ENCODE results near the gene GMPR. TPM values are rescaled to one million over a fixed set of nuclear protein-coding genes. Genes with fewer than 3 reads are reported as not detected.

Gene GMPR
- total RNA-seq = 1 to 10 TPM in 3 of 4 donors, not detected in 1; 3.6 to 8.1 (median 6.3) TPM

DNA sequence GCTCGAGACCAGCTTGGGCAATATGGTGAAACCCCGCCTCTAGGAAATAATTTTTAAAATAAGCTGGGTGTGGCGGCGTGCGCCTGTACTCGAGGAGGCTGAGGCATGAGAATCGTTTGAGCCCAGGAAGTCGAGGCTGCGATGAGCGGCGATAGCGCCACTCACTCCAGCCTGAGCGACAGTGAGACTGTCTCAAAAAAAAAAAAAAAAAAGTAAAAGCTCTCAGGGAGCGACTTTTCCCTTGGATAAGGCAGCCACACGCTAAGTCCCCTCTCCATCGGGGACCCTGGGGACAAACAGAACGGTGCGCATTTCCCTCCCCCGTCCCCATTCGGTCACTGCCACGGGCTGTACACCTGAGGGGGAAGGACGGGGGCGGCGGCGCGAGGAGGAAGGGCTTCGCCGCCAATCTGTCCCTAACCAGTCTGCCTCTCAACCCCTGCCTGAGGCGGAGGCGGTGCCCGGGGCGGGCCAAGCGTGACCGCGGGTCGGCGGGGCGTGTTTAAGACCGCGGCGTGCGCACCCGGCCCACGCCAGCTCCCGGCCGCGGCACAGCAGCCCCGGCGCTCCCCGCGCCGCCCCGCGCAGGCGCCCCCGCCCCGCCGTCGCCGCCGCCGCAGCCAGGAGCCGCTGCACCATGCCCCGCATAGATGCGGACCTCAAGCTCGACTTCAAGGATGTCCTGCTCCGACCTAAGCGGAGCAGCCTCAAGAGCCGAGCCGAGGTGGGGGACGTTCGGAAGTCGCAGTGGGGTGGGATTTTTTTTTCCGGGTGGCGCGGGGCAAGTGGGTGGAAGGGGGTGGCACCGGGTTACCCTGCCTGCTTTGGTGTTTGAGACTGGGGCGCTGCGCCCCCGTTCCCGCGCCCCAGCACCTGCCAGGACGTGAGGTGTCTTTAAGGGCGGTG, at the start of gene GMPR:
GMPR (plus strand) TSS at position 531 of the 906 bp plus-strand sequence; CDS start at position 638, 107 bp downstream.
- H3K4me1 ChIP-seq = peaks cover 0 to 14% (median 3%) of the 10 kb centered on the region in 4 donors
- no peaks in the 10 kb centered on the region for H3K9me3 ChIP-seq
- no peaks in the 10 kb centered on the region for H3K36me3 ChIP-seq
- H3K27me3 ChIP-seq = no peaks in the 10 kb centered on the region
- peak within 1 kb of the TSS in 3 of 4 donors; percentile 33 to 69 (median 40) for H3K27ac ChIP-seq
- DNase-seq = peak; percentile 55 to 84 (median 83)
- TF ChIP-seq POLR2A (IDR thresholded peaks at IDR 0.05) = no peak
- TF ChIP-seq, protein P1, sequence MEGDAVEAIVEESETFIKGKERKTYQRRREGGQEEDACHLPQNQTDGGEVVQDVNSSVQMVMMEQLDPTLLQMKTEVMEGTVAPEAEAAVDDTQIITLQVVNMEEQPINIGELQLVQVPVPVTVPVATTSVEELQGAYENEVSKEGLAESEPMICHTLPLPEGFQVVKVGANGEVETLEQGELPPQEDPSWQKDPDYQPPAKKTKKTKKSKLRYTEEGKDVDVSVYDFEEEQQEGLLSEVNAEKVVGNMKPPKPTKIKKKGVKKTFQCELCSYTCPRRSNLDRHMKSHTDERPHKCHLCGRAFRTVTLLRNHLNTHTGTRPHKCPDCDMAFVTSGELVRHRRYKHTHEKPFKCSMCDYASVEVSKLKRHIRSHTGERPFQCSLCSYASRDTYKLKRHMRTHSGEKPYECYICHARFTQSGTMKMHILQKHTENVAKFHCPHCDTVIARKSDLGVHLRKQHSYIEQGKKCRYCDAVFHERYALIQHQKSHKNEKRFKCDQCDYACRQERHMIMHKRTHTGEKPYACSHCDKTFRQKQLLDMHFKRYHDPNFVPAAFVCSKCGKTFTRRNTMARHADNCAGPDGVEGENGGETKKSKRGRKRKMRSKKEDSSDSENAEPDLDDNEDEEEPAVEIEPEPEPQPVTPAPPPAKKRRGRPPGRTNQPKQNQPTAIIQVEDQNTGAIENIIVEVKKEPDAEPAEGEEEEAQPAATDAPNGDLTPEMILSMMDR (IDR thresholded peaks at IDR 0.05) = no peak
- H3K4me3 ChIP-seq = peak within 1 kb of the TSS; percentile 49 to 83 (median 62)

DNA sequence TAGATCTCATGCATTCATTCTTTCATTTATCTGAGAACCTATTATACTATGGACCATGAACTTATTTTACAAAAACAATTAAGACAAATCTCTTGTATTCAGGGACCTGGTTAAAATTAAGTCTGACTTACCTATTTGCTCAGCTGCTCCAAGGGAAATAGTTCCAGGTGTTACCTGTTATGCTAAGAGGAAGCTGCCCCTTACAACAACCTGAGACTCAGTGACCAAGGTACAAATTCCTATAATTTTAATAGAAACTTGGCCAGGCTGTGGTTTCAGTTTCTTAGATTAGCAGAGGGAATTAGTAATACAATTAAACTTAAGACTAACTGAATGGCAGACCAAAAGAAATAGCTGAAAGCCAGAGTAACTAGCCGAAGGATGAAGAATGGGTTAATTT, 48.2 kb upstream of the GMPR start:
- no peaks in the 10 kb centered on the region for H3K27me3 ChIP-seq
- DNase-seq = no peak
- H3K4me3 ChIP-seq = no peak overlapping the region
- no peaks in the 10 kb centered on the region for H3K9me3 ChIP-seq
- TF ChIP-seq, protein P1 (IDR thresholded peaks at IDR 0.05) = no peak
- TF ChIP-seq POLR2A (IDR thresholded peaks at IDR 0.05) = no peak
- H3K36me3 ChIP-seq = no peaks in the 10 kb centered on the region
- H3K4me1 ChIP-seq = peaks cover 0 to 2% (median 0%) of the 10 kb centered on the region in 4 donors
- H3K27ac ChIP-seq = no peak overlapping the region

DNA sequence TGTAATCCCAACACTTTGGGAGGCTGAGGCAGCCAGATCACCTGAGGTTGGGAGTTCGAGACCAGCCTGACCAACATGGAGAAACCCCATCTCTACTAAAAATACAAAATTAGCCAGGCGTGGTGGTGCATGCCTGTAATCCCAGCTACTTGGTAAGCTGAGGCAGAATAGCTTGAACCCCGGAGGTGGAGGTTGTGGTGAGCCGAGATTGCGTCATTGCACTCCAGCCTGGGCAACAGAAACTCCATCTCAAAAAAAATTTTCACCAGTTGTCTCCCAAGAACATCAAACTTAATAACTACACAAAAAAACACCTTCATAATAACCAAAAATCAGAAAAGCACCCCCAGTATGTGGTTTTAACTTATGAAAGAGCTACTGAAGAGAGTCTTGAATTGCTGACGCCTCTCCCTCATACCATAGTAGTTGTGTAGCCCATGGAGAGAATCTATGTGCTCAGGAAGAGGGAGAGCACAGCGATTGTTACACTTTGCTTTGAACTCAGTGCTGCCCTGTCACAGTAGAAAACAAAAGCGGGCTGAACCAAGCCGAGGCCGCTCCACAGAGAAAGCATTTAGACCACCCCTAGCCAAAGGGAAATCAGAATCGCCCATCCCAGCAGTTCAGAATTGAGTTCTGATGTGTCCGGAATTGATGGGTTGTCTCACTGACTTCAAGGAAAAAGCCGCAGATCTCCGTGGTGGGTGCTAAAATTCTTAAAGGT, 42.0 kb upstream of the GMPR start:
- no peak overlapping the region for H3K4me3 ChIP-seq
- H3K4me1 ChIP-seq = peaks cover 0 to 12% (median 0%) of the 10 kb centered on the region in 4 donors
- TF ChIP-seq, protein P1 (IDR thresholded peaks at IDR 0.05) = no peak
- no peak for TF ChIP-seq POLR2A (IDR thresholded peaks at IDR 0.05)
- no peak for DNase-seq
- no peak overlapping the region for H3K27ac ChIP-seq
- no peaks in the 10 kb centered on the region for H3K9me3 ChIP-seq
- no peaks in the 10 kb centered on the region for H3K36me3 ChIP-seq
- H3K27me3 ChIP-seq = no peaks in the 10 kb centered on the region

DNA sequence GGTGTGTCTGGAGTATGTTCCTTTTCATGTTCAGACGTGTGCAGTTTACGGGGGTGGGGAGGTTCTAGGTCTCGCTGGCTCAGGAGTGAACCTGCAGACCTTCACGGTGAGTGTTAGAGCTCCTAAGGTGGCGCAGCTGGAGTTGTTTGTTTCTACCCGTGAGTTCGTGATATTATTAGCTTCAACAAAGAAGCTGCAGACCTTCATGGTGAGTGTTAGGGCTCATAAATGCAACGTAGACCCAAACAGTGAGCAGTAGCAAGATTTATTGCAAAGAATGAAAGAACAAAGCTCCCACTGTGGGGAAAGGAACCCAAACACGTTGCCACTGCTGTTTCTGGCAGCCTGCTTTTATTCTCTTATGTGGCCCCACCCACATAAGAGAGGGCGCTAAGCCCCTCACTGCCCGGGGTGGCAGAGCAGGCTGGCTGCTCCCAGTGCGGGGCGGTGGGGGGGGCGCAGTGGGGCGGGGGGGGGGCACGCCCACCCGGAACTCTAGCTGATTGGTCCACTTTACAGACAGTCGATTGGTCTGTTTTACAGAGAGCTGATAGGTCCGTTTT, 41.3 kb upstream of the GMPR start:
- Histone ChIP-seq H3K36me3 (no peaks in the 10 kb centered on the region), H3K4me3 (no peak overlapping the region), H3K27ac (no peak overlapping the region), H3K4me1 (peaks cover 0 to 12% (median 0%) of the 10 kb centered on the region in 4 donors), H3K27me3 (no peaks in the 10 kb centered on the region), H3K9me3 (no peaks in the 10 kb centered on the region)
- no peak for DNase-seq
- TF ChIP-seq, protein P1 (IDR thresholded peaks at IDR 0.05) = no peak
- TF ChIP-seq POLR2A (IDR thresholded peaks at IDR 0.05) = no peak

DNA sequence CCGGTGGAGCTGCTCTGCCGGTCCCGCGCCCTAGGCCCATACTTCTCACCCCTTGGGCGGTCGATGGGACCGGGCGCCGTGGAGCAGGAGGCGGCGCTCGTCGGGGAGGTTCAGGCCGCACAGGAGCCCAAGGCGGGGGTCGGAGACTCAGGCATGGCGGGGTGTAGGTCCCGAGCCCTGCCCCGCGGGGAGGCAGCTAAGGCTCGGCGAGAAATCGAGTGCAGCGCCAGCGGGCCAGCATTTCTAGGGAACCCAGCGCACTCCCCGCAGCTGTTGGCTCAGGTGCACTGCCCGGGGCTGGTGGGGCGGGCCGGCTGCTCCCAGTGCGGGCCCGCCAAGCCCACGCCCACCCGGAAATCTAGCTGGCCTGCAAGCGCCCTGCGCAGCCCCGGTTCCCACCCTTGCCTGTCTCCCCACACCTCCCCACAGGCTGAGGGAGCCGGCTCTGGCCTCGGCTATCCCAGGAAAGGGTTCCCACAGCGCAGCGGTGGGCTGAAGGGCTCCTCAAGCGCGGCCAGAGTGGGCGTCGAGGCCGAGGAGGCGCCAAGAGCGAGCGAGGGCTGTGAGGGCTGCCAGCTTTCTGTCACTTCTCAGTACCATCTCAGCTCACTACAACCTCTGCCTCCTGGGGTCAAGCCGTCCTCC, 40.2 kb upstream of the GMPR start:
- TF ChIP-seq, protein P1 (IDR thresholded peaks at IDR 0.05) = no peak
- no peak for TF ChIP-seq POLR2A (IDR thresholded peaks at IDR 0.05)
- Histone ChIP-seq H3K4me3 (no peak overlapping the region), H3K27me3 (no peaks in the 10 kb centered on the region), H3K9me3 (no peaks in the 10 kb centered on the region), H3K4me1 (peaks cover 0 to 12% (median 0%) of the 10 kb centered on the region in 4 donors), H3K36me3 (no peaks in the 10 kb centered on the region), H3K27ac (no peak overlapping the region)
- no peak for DNase-seq

Data from Peyer's patch (tissue), 4 donors.